ENCODE data around the gene AIFM2.

DNA sequence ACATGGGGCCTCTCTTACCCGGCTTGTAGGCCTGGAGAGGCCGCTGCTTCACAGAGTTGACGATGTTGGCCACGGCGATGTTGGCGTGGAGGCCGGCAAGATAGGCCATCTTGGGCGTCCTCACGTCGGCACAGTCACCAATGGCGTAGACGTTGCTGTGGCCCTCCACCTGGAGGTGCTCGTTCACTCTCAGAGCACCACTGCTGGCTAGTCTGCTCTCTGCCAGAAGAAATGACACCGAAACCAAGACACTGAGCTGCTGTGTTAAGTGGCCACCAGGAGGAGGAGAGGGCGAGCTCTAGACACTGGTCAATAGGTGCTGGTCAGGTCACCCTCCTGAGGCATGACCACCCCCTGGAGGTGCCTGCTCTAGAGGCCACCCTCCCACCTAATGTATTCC is 17.7 kb downstream of the AIFM2 start:
- TF ChIP-seq, protein P1, sequence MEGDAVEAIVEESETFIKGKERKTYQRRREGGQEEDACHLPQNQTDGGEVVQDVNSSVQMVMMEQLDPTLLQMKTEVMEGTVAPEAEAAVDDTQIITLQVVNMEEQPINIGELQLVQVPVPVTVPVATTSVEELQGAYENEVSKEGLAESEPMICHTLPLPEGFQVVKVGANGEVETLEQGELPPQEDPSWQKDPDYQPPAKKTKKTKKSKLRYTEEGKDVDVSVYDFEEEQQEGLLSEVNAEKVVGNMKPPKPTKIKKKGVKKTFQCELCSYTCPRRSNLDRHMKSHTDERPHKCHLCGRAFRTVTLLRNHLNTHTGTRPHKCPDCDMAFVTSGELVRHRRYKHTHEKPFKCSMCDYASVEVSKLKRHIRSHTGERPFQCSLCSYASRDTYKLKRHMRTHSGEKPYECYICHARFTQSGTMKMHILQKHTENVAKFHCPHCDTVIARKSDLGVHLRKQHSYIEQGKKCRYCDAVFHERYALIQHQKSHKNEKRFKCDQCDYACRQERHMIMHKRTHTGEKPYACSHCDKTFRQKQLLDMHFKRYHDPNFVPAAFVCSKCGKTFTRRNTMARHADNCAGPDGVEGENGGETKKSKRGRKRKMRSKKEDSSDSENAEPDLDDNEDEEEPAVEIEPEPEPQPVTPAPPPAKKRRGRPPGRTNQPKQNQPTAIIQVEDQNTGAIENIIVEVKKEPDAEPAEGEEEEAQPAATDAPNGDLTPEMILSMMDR (IDR thresholded peaks at IDR 0.05) = no peak
- no peak for TF ChIP-seq POLR2A (IDR thresholded peaks at IDR 0.05)

Data from Peyer's patch (tissue), 4 donors.